ENCODE data around the gene ZFAND2B. TPM values are rescaled to one million over a fixed set of nuclear protein-coding genes. Genes with fewer than 3 reads are reported as not detected.
"Not testable (repeated sequence)": the region's sequence is repeated elsewhere in the genome, so short reads cannot be mapped to it uniquely, and the experiment has no call there.

ZFAND2B gene
- total RNA-seq, 2 donors from 2014 or later, result 27.9 to 29.8 TPM

GRCh38 chr2:219181531-219181930 is 25.1 kb upstream of the ZFAND2B start:
- Mint-ChIP-seq H3K9me3 (no peaks in the 10 kb centered on the region), H3K27me3 (no peaks in the 10 kb centered on the region), H3K27ac (peak overlapping the region; percentile 58), H3K36me3 (ENCODE audit: low read depth) (peaks cover 86% of the 10 kb centered on the region), H3K4me1 (peaks cover 28% of the 10 kb centered on the region), H3K4me3 (peak overlapping the region; percentile 99)
- no peak for ATAC-seq (replicated peaks)

GRCh38 chr2:219182331-219183150 is 24.0 kb upstream of the ZFAND2B start:
- Mint-ChIP-seq H3K27me3 (no peaks in the 10 kb centered on the region), H3K27ac (peak overlapping the region; percentile 57), H3K4me1 (peaks cover 33% of the 10 kb centered on the region), H3K9me3 (no peaks in the 10 kb centered on the region), H3K4me3 (no peak overlapping the region), H3K36me3 (ENCODE audit: low read depth) (peaks cover 79% of the 10 kb centered on the region)
- no peak for ATAC-seq (replicated peaks)

- ATAC-seq (replicated peaks), result no peak
- H3K9me3 Mint-ChIP-seq, result no peaks in the 10 kb centered on the region
- H3K4me3 Mint-ChIP-seq, result no peak overlapping the region
- peaks cover 76% of the 10 kb centered on the region for H3K36me3 Mint-ChIP-seq (ENCODE audit: low read depth)
- H3K27ac Mint-ChIP-seq, result peak overlapping the region; percentile 57
- H3K27me3 Mint-ChIP-seq, result no peaks in the 10 kb centered on the region
- H3K4me1 Mint-ChIP-seq, result peaks cover 33% of the 10 kb centered on the region
Observed at GRCh38 chr2:219183151-219183772, 23.3 kb upstream of the ZFAND2B start.

- ATAC-seq (replicated peaks), result no peak
- Mint-ChIP-seq H3K4me3 (no peak overlapping the region), H3K27me3 (no peaks in the 10 kb centered on the region), H3K4me1 (peaks cover 31% of the 10 kb centered on the region), H3K36me3 (ENCODE audit: low read depth) (peaks cover 68% of the 10 kb centered on the region), H3K27ac (peak overlapping the region; percentile 57), H3K9me3 (no peaks in the 10 kb centered on the region)
Observed at GRCh38 chr2:219184121-219184520, 22.5 kb upstream of the ZFAND2B start.

GRCh38 chr2:219186754-219187456 is 19.7 kb upstream of the ZFAND2B start:
- Mint-ChIP-seq H3K4me1 (peaks cover 18% of the 10 kb centered on the region), H3K27ac (peak overlapping the region; percentile 4), H3K9me3 (no peaks in the 10 kb centered on the region), H3K27me3 (no peaks in the 10 kb centered on the region), H3K36me3 (ENCODE audit: low read depth) (peaks cover 41% of the 10 kb centered on the region), H3K4me3 (peak overlapping the region; percentile 6)
- ATAC-seq (replicated peaks), result peak; percentile 94

- no peaks in the 10 kb centered on the region for H3K4me1 Mint-ChIP-seq
- no peak overlapping the region for H3K27ac Mint-ChIP-seq
- H3K4me3 Mint-ChIP-seq, result no peak overlapping the region
- no peaks in the 10 kb centered on the region for H3K9me3 Mint-ChIP-seq
- no peaks in the 10 kb centered on the region for H3K36me3 Mint-ChIP-seq (ENCODE audit: low read depth)
- no peak for ATAC-seq (replicated peaks)
- H3K27me3 Mint-ChIP-seq, result peaks cover 5% of the 10 kb centered on the region
Observed at GRCh38 chr2:219197388-219197787, 9.2 kb upstream of the ZFAND2B start.

- Mint-ChIP-seq H3K36me3 (ENCODE audit: low read depth) (no peaks in the 10 kb centered on the region), H3K9me3 (no peaks in the 10 kb centered on the region), H3K27me3 (peaks cover 5% of the 10 kb centered on the region), H3K4me3 (no peak overlapping the region), H3K27ac (no peak overlapping the region), H3K4me1 (no peaks in the 10 kb centered on the region)
- no peak for ATAC-seq (replicated peaks)
Observed at GRCh38 chr2:219198974-219199373, 7.6 kb upstream of the ZFAND2B start.

GRCh38 chr2:219199470-219200211 is 6.9 kb upstream of the ZFAND2B start:
- Mint-ChIP-seq H3K9me3 (no peaks in the 10 kb centered on the region), H3K4me3 (no peak overlapping the region), H3K4me1 (no peaks in the 10 kb centered on the region), H3K27me3 (peaks cover 5% of the 10 kb centered on the region), H3K36me3 (ENCODE audit: low read depth) (no peaks in the 10 kb centered on the region), H3K27ac (no peak overlapping the region)
- no peak for ATAC-seq (replicated peaks)

GRCh38 chr2:219200502-219201326 is 5.9 kb upstream of the ZFAND2B start:
- H3K9me3 Mint-ChIP-seq; ATAC-seq (replicated peaks); H3K27ac Mint-ChIP-seq; H3K27me3 Mint-ChIP-seq; H3K36me3 Mint-ChIP-seq (ENCODE audit: low read depth); H3K4me1 Mint-ChIP-seq: not testable (repeated sequence)
- peak overlapping the region; percentile 50 for H3K4me3 Mint-ChIP-seq

- H3K27ac Mint-ChIP-seq; H3K27me3 Mint-ChIP-seq; H3K4me1 Mint-ChIP-seq; H3K36me3 Mint-ChIP-seq (ENCODE audit: low read depth); H3K9me3 Mint-ChIP-seq; H3K4me3 Mint-ChIP-seq; ATAC-seq (replicated peaks): not testable (repeated sequence)
Observed at GRCh38 chr2:219201331-219201730, 5.3 kb upstream of the ZFAND2B start.

GRCh38 chr2:219204425-219205164 is 2.0 kb upstream of the ZFAND2B start:
- H3K9me3 Mint-ChIP-seq, result no peaks in the 10 kb centered on the region
- H3K27ac Mint-ChIP-seq, result no peak overlapping the region
- H3K27me3 Mint-ChIP-seq, result peaks cover under 1% of the 10 kb centered on the region
- no peak for ATAC-seq (replicated peaks)
- H3K36me3 Mint-ChIP-seq (ENCODE audit: low read depth), result peaks cover 23% of the 10 kb centered on the region
- H3K4me1 Mint-ChIP-seq, result peaks cover 8% of the 10 kb centered on the region
- H3K4me3 Mint-ChIP-seq, result peak overlapping the region; percentile 97

GRCh38 chr2:219205165-219205538 is 1.4 kb upstream of the ZFAND2B start:
- ATAC-seq (replicated peaks), result no peak
- Mint-ChIP-seq H3K4me3 (peak overlapping the region; percentile 97), H3K36me3 (ENCODE audit: low read depth) (peaks cover 29% of the 10 kb centered on the region), H3K27me3 (no peaks in the 10 kb centered on the region), H3K4me1 (peaks cover 10% of the 10 kb centered on the region), H3K27ac (no peak overlapping the region), H3K9me3 (no peaks in the 10 kb centered on the region)

GRCh38 chr2:219205981-219206327 is 628 bp upstream of the ZFAND2B start:
- Mint-ChIP-seq H3K27me3 (no peaks in the 10 kb centered on the region), H3K4me1 (peaks cover 10% of the 10 kb centered on the region), H3K4me3 (peak overlapping the region; percentile 97), H3K9me3 (no peaks in the 10 kb centered on the region), H3K36me3 (ENCODE audit: low read depth) (peaks cover 37% of the 10 kb centered on the region), H3K27ac (peak overlapping the region; percentile 98)
- no peak for ATAC-seq (replicated peaks)

All from activated T-helper 17 cell treated with anti-CD3 and anti-CD28 coated beads, Interleukin-2, amount 50 U/mL, for 72 hours (primary cell).